ENCODE results near the gene ATPAF1. TPM values are rescaled to one million over a fixed set of nuclear protein-coding genes. Genes with fewer than 3 reads are reported as not detected.
"Not testable (repeated sequence)": the region's sequence is repeated elsewhere in the genome, so short reads cannot be mapped to it uniquely, and the experiment has no call there.

Gene ATPAF1, protein sequence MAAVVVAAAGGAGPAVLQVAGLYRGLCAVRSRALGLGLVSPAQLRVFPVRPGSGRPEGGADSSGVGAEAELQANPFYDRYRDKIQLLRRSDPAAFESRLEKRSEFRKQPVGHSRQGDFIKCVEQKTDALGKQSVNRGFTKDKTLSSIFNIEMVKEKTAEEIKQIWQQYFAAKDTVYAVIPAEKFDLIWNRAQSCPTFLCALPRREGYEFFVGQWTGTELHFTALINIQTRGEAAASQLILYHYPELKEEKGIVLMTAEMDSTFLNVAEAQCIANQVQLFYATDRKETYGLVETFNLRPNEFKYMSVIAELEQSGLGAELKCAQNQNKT
- 10 to 100 TPM; 36.2 to 50.2 TPM for total RNA-seq

DNA sequence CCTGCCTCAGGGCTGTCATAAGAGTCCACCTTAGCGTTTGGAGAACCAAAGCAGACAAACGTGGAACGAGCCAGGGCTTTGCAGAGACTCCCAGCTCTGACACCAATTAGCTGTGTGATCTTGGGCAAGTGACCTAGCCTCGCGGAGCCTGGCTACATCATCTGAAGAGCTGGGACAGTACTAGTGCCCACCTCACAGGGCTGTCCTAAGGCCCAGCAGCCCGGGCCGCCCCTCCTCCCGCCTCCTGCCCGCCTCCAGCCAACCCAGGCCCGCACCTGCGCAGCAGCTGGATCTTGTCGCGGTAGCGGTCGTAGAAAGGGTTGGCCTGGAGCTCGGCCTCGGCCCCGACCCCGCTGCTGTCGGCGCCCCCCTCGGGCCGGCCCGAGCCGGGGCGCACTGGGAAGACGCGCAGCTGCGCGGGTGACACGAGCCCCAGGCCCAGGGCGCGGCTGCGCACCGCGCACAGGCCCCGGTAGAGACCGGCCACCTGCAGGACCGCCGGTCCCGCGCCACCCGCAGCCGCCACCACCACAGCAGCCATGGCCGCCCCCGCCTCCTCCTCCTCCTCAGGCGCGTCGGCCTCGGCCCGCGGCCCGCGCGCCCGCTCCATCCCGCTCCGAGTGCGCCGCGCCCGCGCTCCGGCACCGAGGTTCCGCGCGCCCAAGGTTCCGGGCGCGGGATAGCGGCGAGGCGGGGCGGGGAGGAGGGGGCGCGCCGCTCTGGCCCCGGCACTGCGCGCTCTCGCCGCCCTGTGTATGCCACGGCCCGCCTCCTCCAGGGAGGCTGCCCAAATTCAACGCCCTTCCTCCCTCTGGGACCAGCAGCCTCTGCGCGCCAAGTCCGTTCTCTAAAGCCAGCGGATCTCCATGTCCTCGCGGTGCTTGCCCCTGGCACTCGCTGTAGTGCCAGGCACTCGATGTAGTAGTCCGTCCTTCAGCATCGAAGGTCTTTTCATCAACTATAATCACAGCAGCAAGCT lies at the start of gene ATPAF1:
Gene ATPAF1, minus strand, starts transcription at position 583 of the 979 bp plus-strand sequence. Its CDS starts 42 bp downstream, at position 541.
- ATAC-seq: peak; percentile 88 to 90
- Mint-ChIP-seq H3K36me3 (peaks cover 7 to 10% of the 10 kb centered on the region in 2 donors), H3K27ac (peak within 1 kb of the TSS; percentile 77 to 89), H3K9me3 (no peaks in the 10 kb centered on the region)
- peak; percentile 68 to 71 for DNase-seq (ENCODE audit: low spot score in 2 of 2)

- peak overlapping the region; percentile 85 to 99 for H3K27ac Mint-ChIP-seq
- no peak for ATAC-seq
- no peak for DNase-seq (ENCODE audit: low spot score in 2 of 2)
- no peaks in the 10 kb centered on the region for H3K9me3 Mint-ChIP-seq
- peaks cover 14 to 16% of the 10 kb centered on the region in 2 donors for H3K36me3 Mint-ChIP-seq
Observed at GRCh38 chr1:46717654-46718053, 49.5 kb upstream of the ATPAF1 start.

DNA sequence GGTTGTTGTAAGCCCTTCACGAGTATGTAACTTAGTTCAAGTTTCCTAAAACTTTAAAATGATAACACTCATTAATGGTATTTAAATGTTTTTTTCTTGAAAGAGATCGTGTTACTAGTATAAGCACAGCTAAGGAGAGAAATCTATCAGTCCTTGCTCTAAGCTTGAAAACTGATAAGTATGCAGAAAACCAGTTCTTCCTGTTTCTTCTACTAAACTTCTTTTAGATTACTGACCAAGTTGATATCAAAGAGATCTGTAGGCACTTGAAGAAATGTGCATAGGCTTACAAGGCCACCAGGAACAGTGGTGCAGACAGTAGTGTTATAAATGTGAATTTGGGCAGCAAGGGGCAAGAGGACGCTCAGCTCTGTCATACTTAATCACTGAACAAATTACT lies 46.8 kb upstream of the ATPAF1 start:
- Mint-ChIP-seq H3K9me3 (no peaks in the 10 kb centered on the region), H3K36me3 (peaks cover 14 to 16% of the 10 kb centered on the region in 2 donors), H3K27ac (no peak overlapping the region)
- ATAC-seq (no peak), DNase-seq (ENCODE audit: low spot score in 2 of 2) (no peak)

- H3K36me3 Mint-ChIP-seq: peaks cover 0 to 30% of the 10 kb centered on the region in 2 donors
- ATAC-seq (no peak), DNase-seq (ENCODE audit: low spot score in 2 of 2) (no peak)
- no peaks in the 10 kb centered on the region for H3K9me3 Mint-ChIP-seq
- no peak overlapping the region for H3K27ac Mint-ChIP-seq
Observed at GRCh38 chr1:46708121-46708520, 40.0 kb upstream of the ATPAF1 start.

GRCh38 chr1:46705408-46705807 lies 37.2 kb upstream of the ATPAF1 start:
- DNase-seq (ENCODE audit: low spot score in 2 of 2) (no peak), ATAC-seq (no peak)
- H3K9me3 Mint-ChIP-seq: no peaks in the 10 kb centered on the region
- H3K36me3 Mint-ChIP-seq: peaks cover 0 to 30% of the 10 kb centered on the region in 2 donors
- no peak overlapping the region for H3K27ac Mint-ChIP-seq

DNA sequence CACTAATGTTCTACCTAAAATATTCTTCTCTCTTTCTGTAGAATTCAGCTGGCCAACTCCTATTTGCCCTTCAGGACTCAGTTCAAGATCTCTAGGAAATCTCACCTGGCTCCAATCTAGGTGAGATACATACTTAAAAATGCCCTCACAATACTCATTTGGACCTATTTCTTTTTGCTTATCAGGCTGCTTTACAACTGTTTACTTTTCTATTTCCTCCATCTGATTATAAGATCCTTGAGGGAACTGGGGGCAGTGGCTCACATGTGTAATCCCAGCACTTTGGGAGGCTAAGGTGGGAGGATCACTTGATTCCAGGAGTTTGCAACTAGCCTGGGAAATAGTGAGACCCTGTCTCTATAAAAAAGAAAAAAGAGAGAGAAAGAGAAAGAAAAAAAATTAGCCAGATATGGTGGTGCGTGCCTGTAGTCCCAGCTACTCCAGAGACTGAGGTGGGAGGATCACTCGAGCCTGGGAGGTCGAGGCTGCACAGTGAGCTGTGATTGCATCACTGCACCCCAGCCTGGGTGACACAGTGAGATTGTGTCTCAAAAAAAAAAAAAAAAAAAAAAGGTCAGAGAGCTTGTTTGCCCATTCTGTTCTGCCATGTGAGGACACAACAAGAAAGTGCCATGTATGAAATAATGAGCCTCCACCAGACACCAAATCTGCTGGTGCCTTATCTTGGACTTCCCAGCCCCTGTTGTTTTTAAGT lies 35.9 kb upstream of the ATPAF1 start:
- H3K27ac Mint-ChIP-seq: peak overlapping the region; percentile 18 to 91
- no peak for ATAC-seq
- H3K9me3 Mint-ChIP-seq: no peaks in the 10 kb centered on the region
- H3K36me3 Mint-ChIP-seq: peaks cover 0 to 25% of the 10 kb centered on the region in 2 donors
- DNase-seq (ENCODE audit: low spot score in 2 of 2): no peak

GRCh38 chr1:46699666-46700065 lies 31.5 kb upstream of the ATPAF1 start:
- no peak for DNase-seq (ENCODE audit: low spot score in 2 of 2)
- Mint-ChIP-seq H3K36me3 (peaks cover 14 to 20% of the 10 kb centered on the region in 2 donors), H3K27ac (no peak overlapping the region), H3K9me3 (peaks cover 0 to 6% of the 10 kb centered on the region in 2 donors)
- ATAC-seq: peak in 1 of 2 donors; percentile 26

DNA sequence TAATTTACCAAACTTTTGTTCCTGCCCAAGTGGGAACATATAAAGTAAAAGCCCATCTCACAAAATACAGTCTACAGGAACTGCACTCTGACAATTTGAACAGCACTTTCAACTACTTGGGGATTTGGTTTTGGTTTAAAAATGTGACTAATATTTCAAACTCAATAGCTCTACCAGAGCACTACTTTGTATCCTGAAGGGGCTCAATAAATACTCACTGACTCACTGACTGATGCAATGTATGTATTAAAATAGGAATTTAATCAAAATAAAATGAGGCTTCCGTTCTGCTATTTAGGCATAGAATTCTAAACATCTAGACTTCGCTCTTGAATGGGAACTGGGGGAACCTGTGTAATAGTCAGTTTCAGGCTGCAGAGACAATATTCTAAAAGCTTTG lies 28.9 kb upstream of the ATPAF1 start:
- peaks cover 11 to 14% of the 10 kb centered on the region in 2 donors for H3K36me3 Mint-ChIP-seq
- DNase-seq (ENCODE audit: low spot score in 2 of 2) (no peak), ATAC-seq (no peak)
- H3K9me3 Mint-ChIP-seq: peaks cover 0 to 6% of the 10 kb centered on the region in 2 donors
- no peak overlapping the region for H3K27ac Mint-ChIP-seq

DNA sequence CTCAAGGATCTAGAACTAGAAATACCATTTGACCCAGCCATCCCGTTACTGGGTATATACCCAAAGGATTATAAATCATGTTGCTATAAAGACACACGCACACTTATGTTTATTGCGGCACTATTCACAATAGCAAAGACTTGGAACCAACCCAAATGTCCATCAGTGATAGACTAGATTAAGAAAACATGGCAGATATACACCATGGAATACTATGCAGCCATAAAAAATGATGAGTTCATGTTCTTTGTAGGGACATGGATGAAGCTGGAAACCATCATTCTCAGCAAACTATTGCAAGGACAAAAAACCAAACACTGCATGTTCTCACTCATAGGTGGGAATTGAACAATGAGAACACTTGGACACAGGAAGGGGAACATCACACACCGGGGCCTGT lies 26.5 kb upstream of the ATPAF1 start:
- H3K27ac Mint-ChIP-seq, H3K9me3 Mint-ChIP-seq: not testable (repeated sequence)
- H3K36me3 Mint-ChIP-seq: peaks cover 11 to 14% of the 10 kb centered on the region in 2 donors

GRCh38 chr1:46692811-46693770 lies 24.9 kb upstream of the ATPAF1 start:
- peaks cover 21 to 22% of the 10 kb centered on the region in 2 donors for H3K36me3 Mint-ChIP-seq
- H3K27ac Mint-ChIP-seq: peak overlapping the region in 1 of 2 donors; percentile 29
- H3K9me3 Mint-ChIP-seq: peaks cover 0 to 6% of the 10 kb centered on the region in 2 donors
- no peak for ATAC-seq
- DNase-seq (ENCODE audit: low spot score in 2 of 2): no peak

More for the DNA sequence above, 26.5 kb upstream of the ATPAF1 start:
- not testable (repeated sequence) for DNase-seq (ENCODE audit: low spot score in 2 of 2); ATAC-seq

GRCh38 chr1:46691997-46692790 lies 24.0 kb upstream of the ATPAF1 start:
- Mint-ChIP-seq H3K9me3 (peaks cover 0 to 6% of the 10 kb centered on the region in 2 donors), H3K27ac (peak overlapping the region in 1 of 2 donors; percentile 18), H3K36me3 (peaks cover 21 to 26% of the 10 kb centered on the region in 2 donors)
- ATAC-seq: no peak
- DNase-seq (ENCODE audit: low spot score in 2 of 2): no peak

DNA sequence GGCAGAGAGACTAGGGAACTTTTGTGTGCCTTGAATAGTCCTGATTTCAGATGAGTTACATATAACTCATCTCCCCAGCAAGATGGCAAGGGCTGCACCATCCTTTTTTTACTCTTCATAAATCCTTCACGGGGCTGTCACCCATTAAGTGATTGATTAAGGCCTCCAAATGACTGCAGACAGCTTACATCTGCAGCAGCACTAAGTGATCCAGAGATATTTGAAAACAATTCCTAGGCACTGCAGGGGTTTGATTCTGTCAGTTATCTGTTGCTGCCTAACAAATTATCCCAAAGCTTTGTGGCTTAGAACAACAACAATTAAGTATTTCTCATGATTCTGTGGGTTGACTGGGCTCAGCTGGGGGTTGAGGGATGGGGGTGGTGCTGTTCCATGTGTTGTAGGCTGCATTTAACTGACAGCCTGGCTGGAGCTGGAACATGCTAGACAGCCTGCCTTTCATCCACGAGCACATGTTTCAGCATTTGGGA lies 22.8 kb upstream of the ATPAF1 start:
- no peak overlapping the region for H3K27ac Mint-ChIP-seq
- H3K9me3 Mint-ChIP-seq: peaks cover 0 to 6% of the 10 kb centered on the region in 2 donors
- no peak for ATAC-seq
- H3K36me3 Mint-ChIP-seq: peaks cover 22 to 34% of the 10 kb centered on the region in 2 donors
- DNase-seq (ENCODE audit: low spot score in 2 of 2): no peak

DNA sequence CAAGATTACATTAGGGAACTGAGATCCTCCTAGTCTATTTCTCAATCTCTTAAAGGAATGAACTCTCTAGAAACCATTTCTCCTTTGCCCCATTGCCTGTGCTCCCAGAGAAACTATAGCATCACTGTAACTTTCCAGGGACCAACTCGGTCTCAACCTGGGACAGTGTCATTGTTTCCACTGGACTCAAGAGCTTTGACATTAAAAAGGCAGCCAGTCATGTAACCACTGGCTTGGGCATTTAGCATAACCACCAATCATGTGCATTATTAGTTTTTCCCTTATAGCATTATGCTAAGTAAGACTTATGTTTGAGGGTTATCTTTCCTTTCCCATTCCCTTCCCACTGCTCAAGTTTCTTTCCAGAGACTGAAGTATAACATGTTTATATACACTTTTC lies 21.7 kb upstream of the ATPAF1 start:
- Mint-ChIP-seq H3K36me3 (peaks cover 12 to 24% of the 10 kb centered on the region in 2 donors), H3K9me3 (no peaks in the 10 kb centered on the region), H3K27ac (peak overlapping the region in 1 of 2 donors; percentile 75)
- DNase-seq (ENCODE audit: low spot score in 2 of 2) (no peak), ATAC-seq (peak in 1 of 2 donors; percentile 87)

DNA sequence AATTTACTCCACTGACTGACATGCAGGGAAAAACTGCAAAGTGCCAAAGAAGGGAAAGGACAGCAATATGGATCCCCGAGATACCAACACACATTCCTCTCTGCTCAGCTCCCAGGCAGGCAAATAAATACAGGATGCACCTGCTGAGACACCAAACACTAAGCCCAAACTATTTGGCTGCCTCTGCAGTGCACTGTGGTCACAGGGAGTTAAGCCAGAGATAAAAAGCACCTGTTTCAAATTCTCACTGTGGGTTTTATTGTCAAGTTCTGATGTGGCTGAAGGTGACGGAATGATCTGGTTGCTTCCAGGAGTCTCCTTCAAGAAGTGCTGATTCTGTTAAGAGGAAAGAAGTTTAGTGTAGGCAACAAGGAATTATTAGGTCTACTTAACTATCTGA lies 21.2 kb upstream of the ATPAF1 start:
- H3K36me3 Mint-ChIP-seq: peaks cover 12 to 24% of the 10 kb centered on the region in 2 donors
- DNase-seq (ENCODE audit: low spot score in 2 of 2) (no peak), ATAC-seq (no peak)
- no peaks in the 10 kb centered on the region for H3K9me3 Mint-ChIP-seq
- peak overlapping the region; percentile 31 to 75 for H3K27ac Mint-ChIP-seq
